ENCODE measurements around the gene HYI. TPM values are rescaled to one million over a fixed set of nuclear protein-coding genes. Genes with fewer than 3 reads are reported as not detected.

The HYI gene
- total RNA-seq, 1 experiment from 2014 or later, result 55.3 TPM

DNA sequence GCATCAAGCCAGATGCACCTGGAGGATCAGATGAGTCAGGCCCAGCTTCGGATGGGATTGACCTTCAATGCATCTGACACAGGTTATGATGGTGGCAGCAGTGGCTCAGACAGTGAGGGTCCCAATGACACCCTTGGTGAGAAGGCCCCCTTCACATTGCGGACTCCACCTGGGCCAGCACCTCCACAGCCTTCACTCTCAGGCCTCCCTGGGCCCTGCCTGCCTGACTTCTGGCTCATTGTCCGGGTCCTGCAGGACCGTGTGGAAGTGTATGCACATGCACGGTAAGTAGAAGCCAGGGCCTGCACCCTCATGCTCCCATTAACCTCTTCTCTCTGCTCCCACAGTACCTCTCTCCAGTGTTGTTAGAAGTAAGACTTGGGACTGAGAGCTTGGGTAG lies 20.8 kb downstream of the HYI start:
- TF ChIP-seq TCF7L2 (IDR thresholded peaks at IDR 0.05; ENCODE audit: low read depth, low read length) (no peak), SIN3A (IDR thresholded peaks at IDR 0.05; ENCODE audit: borderline replicate concordance, insufficient read depth, low read depth, low read length) (no peak), POLR2AphosphoS5 (IDR thresholded peaks at IDR 0.05; ENCODE audit: low read depth, low read length) (no peak)
- TF ChIP-seq, protein P1, sequence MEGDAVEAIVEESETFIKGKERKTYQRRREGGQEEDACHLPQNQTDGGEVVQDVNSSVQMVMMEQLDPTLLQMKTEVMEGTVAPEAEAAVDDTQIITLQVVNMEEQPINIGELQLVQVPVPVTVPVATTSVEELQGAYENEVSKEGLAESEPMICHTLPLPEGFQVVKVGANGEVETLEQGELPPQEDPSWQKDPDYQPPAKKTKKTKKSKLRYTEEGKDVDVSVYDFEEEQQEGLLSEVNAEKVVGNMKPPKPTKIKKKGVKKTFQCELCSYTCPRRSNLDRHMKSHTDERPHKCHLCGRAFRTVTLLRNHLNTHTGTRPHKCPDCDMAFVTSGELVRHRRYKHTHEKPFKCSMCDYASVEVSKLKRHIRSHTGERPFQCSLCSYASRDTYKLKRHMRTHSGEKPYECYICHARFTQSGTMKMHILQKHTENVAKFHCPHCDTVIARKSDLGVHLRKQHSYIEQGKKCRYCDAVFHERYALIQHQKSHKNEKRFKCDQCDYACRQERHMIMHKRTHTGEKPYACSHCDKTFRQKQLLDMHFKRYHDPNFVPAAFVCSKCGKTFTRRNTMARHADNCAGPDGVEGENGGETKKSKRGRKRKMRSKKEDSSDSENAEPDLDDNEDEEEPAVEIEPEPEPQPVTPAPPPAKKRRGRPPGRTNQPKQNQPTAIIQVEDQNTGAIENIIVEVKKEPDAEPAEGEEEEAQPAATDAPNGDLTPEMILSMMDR (IDR thresholded peaks at IDR 0.05), result no peak
- TF ChIP-seq, protein P2, sequence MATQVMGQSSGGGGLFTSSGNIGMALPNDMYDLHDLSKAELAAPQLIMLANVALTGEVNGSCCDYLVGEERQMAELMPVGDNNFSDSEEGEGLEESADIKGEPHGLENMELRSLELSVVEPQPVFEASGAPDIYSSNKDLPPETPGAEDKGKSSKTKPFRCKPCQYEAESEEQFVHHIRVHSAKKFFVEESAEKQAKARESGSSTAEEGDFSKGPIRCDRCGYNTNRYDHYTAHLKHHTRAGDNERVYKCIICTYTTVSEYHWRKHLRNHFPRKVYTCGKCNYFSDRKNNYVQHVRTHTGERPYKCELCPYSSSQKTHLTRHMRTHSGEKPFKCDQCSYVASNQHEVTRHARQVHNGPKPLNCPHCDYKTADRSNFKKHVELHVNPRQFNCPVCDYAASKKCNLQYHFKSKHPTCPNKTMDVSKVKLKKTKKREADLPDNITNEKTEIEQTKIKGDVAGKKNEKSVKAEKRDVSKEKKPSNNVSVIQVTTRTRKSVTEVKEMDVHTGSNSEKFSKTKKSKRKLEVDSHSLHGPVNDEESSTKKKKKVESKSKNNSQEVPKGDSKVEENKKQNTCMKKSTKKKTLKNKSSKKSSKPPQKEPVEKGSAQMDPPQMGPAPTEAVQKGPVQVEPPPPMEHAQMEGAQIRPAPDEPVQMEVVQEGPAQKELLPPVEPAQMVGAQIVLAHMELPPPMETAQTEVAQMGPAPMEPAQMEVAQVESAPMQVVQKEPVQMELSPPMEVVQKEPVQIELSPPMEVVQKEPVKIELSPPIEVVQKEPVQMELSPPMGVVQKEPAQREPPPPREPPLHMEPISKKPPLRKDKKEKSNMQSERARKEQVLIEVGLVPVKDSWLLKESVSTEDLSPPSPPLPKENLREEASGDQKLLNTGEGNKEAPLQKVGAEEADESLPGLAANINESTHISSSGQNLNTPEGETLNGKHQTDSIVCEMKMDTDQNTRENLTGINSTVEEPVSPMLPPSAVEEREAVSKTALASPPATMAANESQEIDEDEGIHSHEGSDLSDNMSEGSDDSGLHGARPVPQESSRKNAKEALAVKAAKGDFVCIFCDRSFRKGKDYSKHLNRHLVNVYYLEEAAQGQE (IDR thresholded peaks at IDR 0.05; ENCODE audit: insufficient read depth in 1 of 2, low read depth in 2 of 2, low read length in 1 of 2), result no peak
- no peaks in the 10 kb centered on the region for H3K4me1 ChIP-seq (ENCODE audit: control insufficient read depth, insufficient read depth, low read length)
- ChIA-PET CTCF (no interaction called here), POLR2A (no interaction called here)
- intact Hi-C loops (cut with micrococcal nuclease; ENCODE audit: unreplicated experiment) (no loop called here), in situ Hi-C loops (cut with HindIII; ENCODE audit: low pct_unique_long_range_greater_than_20kb, low sequenced_read_pairs) (no loop called here)
- H3K27me3 ChIP-seq (ENCODE audit: control insufficient read depth, insufficient read depth, low read length), result no peaks in the 10 kb centered on the region
- no peaks in the 10 kb centered on the region for H3K9me3 ChIP-seq (ENCODE audit: control insufficient read depth, insufficient read depth, low read depth, low read length)
- DNase-seq (ENCODE audit: low read depth, low spot score) (no peak), ATAC-seq (no peak)
- no TSS peak for BruUV-seq (replicated peaks)
- no peak overlapping the region for H3K27ac ChIP-seq (ENCODE audit: low read length)
- no peaks in the 10 kb centered on the region; the same call in 1 of the 2 replicates for H3K36me3 ChIP-seq (ENCODE audit: control insufficient read depth, insufficient read depth, low read length)
- no peak overlapping the region for H3K4me3 ChIP-seq (ENCODE audit: low read depth in 2 of 2, low read length in 2 of 2)

DNA sequence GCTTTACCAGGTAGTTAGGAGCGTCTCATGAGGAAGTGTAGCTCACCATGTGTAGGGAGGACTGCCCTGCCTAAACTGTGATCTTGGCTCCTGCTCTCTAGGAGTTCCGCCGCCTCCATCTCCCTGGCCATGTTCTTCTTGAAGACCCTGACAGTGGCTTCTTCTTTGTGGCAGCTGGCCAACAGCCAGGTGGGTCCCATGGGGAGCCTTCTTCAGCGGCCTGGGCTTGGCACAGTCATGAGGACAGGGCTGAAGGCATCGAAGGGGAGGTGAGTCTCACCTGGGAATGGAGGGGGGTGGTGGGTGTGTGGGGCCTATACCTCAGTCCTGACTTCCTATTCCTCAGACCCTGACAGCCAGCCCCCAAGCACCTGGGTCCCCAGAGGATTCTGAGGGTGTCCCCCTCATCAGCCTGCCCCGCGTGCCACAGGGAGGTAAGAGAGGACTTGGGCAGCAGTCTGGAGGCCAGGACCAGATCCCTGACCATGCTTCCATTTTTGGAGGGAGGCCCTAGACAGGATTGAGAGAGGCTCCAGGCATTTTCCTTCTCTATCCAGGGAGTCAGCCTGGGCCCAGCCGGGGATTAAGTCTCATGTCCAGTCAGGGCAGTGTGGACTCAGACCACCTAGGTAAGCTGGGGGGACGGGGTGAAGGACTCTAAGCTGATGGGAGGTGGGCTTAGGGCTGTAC lies 21.4 kb downstream of the HYI start:
- no TSS peak for BruUV-seq (replicated peaks)
- POLR2A ChIA-PET, result no interaction called here
- H3K36me3 ChIP-seq (ENCODE audit: control insufficient read depth, insufficient read depth, low read length), result no peaks in the 10 kb centered on the region; the same call in 1 of the 2 replicates

More for the DNA sequence above, 21.4 kb downstream of the HYI start:
- DNase-seq (ENCODE audit: low read depth, low spot score), result no peak
- TF ChIP-seq POLR2AphosphoS5 (IDR thresholded peaks at IDR 0.05; ENCODE audit: low read depth, low read length), result no peak
- TF ChIP-seq SIN3A (IDR thresholded peaks at IDR 0.05; ENCODE audit: borderline replicate concordance, insufficient read depth, low read depth, low read length), result no peak
- TF ChIP-seq, protein P2 (IDR thresholded peaks at IDR 0.05; ENCODE audit: insufficient read depth in 1 of 2, low read depth in 2 of 2, low read length in 1 of 2), result no peak
- TF ChIP-seq, protein P1 (IDR thresholded peaks at IDR 0.05), result no peak
- intact Hi-C loops (cut with micrococcal nuclease; ENCODE audit: unreplicated experiment), result no loop called here
- no peaks in the 10 kb centered on the region for H3K9me3 ChIP-seq (ENCODE audit: control insufficient read depth, insufficient read depth, low read depth, low read length)
- CTCF ChIA-PET, result no interaction called here
- no peaks in the 10 kb centered on the region for H3K27me3 ChIP-seq (ENCODE audit: control insufficient read depth, insufficient read depth, low read length)
- ATAC-seq, result no peak
- no peak overlapping the region for H3K27ac ChIP-seq (ENCODE audit: low read length)
- H3K4me3 ChIP-seq (ENCODE audit: low read depth in 2 of 2, low read length in 2 of 2), result no peak overlapping the region
- no peaks in the 10 kb centered on the region for H3K4me1 ChIP-seq (ENCODE audit: control insufficient read depth, insufficient read depth, low read length)
- in situ Hi-C loops (cut with HindIII; ENCODE audit: low pct_unique_long_range_greater_than_20kb, low sequenced_read_pairs), result no loop called here
